DND-41 (cell line): ENCODE data around the gene PNMT.

Experiments used
- ATAC-seq: fragments of 200-7000 bp; cut with Tn5 transposase; 3 replicates; pipeline ENCODE4 v1.9.1; 2021; ENCODE audit warnings: low read depth; ENCODE audit not compliant: insufficient read depth
- DNase-seq: peaks from one replicate; pipeline ENCODE4 v3.0.0-alpha.2; 2020
- H2AFZ ChIP-seq: 2 replicates; pipeline ENCODE4 v1.6.0; 2012; ENCODE audit warnings: low read depth, low read length
- H3K27ac ChIP-seq: 2 replicates; pipeline ENCODE4 v1.5.1; 2012; ENCODE audit warnings: low read length, inconsistent platforms
- H3K27me3 ChIP-seq: fragments of 200-600 bp; sonication (generic); 2 replicates; pipeline ENCODE4 v1.6.0; 2012; ENCODE audit warnings: low read length, mild to moderate bottlenecking, inconsistent platforms; ENCODE audit not compliant: insufficient read depth, poor library complexity
- H3K36me3 ChIP-seq: 2 replicates; pipeline ENCODE4 v1.5.1; 2012; ENCODE audit warnings: low read length, inconsistent platforms; ENCODE audit not compliant: insufficient read depth
- H3K4me1 ChIP-seq: 2 replicates; pipeline ENCODE4 v1.5.1; 2012; ENCODE audit warnings: mild to moderate bottlenecking, low read length; ENCODE audit not compliant: insufficient read depth
- H3K4me2 ChIP-seq: 2 replicates; pipeline ENCODE4 v1.6.0; 2012; ENCODE audit warnings: mild to moderate bottlenecking, moderate library complexity, low read length, inconsistent platforms; ENCODE audit not compliant: insufficient read depth
- H3K4me3 ChIP-seq, 2 experiments: fragments of 200-600 bp in 1 of 2; shearing (Covaris generic) in 1 of 2; 2 replicates each; pipeline ENCODE4 v1.5.1; 2012 to 2016; ENCODE audit warnings: inconsistent platforms in 2 of 2, low read length in 2 of 2, mild to moderate bottlenecking in 2 of 2, low read depth in 1 of 2, moderate library complexity in 1 of 2
- H3K79me2 ChIP-seq: 2 replicates; pipeline ENCODE4 v1.6.0; 2012; ENCODE audit warnings: low read length, inconsistent platforms; ENCODE audit not compliant: insufficient read depth
- H3K9ac ChIP-seq: 2 replicates; pipeline ENCODE4 v1.6.0; 2012; ENCODE audit warnings: low read depth, mild to moderate bottlenecking, inconsistent platforms, low read length, moderate library complexity
- H3K9me3 ChIP-seq: 2 replicates; pipeline ENCODE4 v1.5.1; 2012; ENCODE audit warnings: low read length, moderate library complexity, mild to moderate bottlenecking, inconsistent platforms; ENCODE audit not compliant: insufficient read depth, severe bottlenecking
- H4K20me1 ChIP-seq: 2 replicates; pipeline ENCODE4 v1.6.0; 2012; ENCODE audit warnings: low read length; ENCODE audit not compliant: insufficient read depth
- EZH2 ChIP-seq: IDR thresholded peaks from 3 replicates; pipeline ENCODE4 v1.6.1; 2012; ENCODE audit warnings: borderline replicate concordance, low read depth, mild to moderate bottlenecking, moderate library complexity, low read length, inconsistent platforms; ENCODE audit not compliant: severe bottlenecking
- TF ChIP-seq, protein P1 (sequence below): IDR thresholded peaks from 2 replicates; pipeline ENCODE4 v1.5.1; 2012; ENCODE audit warnings: borderline replicate concordance, low read length, moderate library complexity, mild to moderate bottlenecking; ENCODE audit not compliant: poor library complexity, severe bottlenecking; ENCODE audit errors: extremely low read depth

The PNMT gene

DNA sequence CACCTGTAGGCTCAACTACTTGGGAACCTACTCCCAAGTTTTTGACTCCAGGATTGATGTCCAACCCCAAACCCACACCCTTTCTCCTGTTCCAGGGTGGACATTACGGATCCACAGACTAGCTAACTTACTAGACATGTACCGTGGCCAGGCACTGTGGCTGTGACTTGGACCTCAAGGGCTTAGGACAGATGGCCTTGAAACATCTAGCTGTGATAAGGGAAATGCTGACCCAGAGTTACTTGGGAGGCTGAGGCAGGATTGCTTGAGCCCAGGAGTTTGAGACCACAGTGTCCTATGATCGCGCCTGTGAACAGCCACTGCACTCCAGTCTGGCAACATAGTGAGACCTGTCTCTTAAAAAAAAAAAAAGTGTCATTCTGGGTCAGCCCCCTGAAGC is 27.2 kb upstream of the PNMT start:
- H3K9ac ChIP-seq, result no peak overlapping the region

GRCh38 chr17:39641883-39642282 is 26.4 kb upstream of the PNMT start:
- Histone ChIP-seq H3K9ac (no peak overlapping the region), H2AFZ (no peak overlapping the region), H3K27me3 (no peaks in the 10 kb centered on the region), H3K9me3 (no peaks in the 10 kb centered on the region), H4K20me1 (peaks cover 63% of the 10 kb centered on the region), H3K4me1 (peaks cover 25% of the 10 kb centered on the region), H3K4me2 (no peak overlapping the region), H3K4me3 (no peak overlapping the region), H3K79me2 (peaks cover 98% of the 10 kb centered on the region), H3K36me3 (peaks cover 12% of the 10 kb centered on the region), H3K27ac (no peak overlapping the region)
- no peak for TF ChIP-seq EZH2
- TF ChIP-seq, protein P1, sequence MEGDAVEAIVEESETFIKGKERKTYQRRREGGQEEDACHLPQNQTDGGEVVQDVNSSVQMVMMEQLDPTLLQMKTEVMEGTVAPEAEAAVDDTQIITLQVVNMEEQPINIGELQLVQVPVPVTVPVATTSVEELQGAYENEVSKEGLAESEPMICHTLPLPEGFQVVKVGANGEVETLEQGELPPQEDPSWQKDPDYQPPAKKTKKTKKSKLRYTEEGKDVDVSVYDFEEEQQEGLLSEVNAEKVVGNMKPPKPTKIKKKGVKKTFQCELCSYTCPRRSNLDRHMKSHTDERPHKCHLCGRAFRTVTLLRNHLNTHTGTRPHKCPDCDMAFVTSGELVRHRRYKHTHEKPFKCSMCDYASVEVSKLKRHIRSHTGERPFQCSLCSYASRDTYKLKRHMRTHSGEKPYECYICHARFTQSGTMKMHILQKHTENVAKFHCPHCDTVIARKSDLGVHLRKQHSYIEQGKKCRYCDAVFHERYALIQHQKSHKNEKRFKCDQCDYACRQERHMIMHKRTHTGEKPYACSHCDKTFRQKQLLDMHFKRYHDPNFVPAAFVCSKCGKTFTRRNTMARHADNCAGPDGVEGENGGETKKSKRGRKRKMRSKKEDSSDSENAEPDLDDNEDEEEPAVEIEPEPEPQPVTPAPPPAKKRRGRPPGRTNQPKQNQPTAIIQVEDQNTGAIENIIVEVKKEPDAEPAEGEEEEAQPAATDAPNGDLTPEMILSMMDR, result no peak
- ATAC-seq (no peak), DNase-seq (no peak)

More for the DNA sequence above, 27.2 kb upstream of the PNMT start:
- H4K20me1 ChIP-seq, result peaks cover 58% of the 10 kb centered on the region
- H3K4me1 ChIP-seq, result peaks cover 32% of the 10 kb centered on the region
- no peak overlapping the region for H3K4me2 ChIP-seq
- no peaks in the 10 kb centered on the region for H3K9me3 ChIP-seq
- H3K4me3 ChIP-seq, result no peak overlapping the region
- TF ChIP-seq EZH2, result no peak
- TF ChIP-seq, protein P1, result no peak
- no peak overlapping the region for H2AFZ ChIP-seq
- H3K27ac ChIP-seq, result no peak overlapping the region
- DNase-seq (no peak), ATAC-seq (no peak)
- peaks cover 91% of the 10 kb centered on the region for H3K79me2 ChIP-seq
- no peaks in the 10 kb centered on the region for H3K27me3 ChIP-seq
- H3K36me3 ChIP-seq, result peaks cover 12% of the 10 kb centered on the region

DNA sequence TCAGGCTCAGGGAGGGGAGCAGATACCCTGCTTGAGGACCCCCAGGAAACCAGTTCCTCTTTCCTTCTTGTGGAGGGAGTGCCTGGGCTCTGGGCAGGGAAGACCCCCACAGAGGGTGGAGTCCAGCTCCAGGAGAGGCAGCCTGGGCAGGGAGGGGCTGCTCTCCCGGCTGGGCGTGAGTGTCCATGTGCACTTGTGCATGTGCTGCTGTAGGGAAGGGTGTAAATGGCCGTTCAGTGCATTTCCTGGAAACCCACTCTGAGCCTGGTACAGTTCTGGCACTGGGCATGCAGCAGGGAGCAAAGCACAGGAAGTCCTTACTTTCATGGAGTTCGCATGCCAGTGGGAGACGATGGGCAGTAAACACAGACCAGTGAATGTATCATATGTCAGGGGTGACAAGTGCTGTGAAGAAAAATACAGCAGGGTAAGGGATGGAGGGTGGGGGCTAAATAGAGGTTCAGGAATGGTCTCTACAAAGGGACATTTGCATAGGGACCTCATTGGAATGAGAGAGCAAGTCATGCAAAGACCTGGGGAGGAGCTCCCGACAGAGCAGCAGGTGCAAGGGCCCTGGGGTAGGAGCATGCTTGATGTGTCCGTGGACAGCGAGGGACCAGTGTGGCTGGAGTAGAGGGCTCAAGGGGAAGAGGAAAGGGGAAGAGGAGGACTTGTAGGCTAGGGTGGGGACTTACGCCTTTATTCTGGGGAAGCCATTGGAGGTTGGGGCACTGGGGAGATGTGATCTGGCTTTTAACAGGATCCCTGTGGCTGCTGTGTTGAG is 25.8 kb upstream of the PNMT start:
- Histone ChIP-seq H3K4me1 (peaks cover 25% of the 10 kb centered on the region), H3K4me3 (no peak overlapping the region), H3K79me2 (peaks cover 98% of the 10 kb centered on the region), H3K36me3 (peaks cover 12% of the 10 kb centered on the region), H3K27ac (no peak overlapping the region), H3K9me3 (no peaks in the 10 kb centered on the region), H3K27me3 (no peaks in the 10 kb centered on the region), H3K9ac (no peak overlapping the region), H4K20me1 (peaks cover 68% of the 10 kb centered on the region), H2AFZ (no peak overlapping the region), H3K4me2 (no peak overlapping the region)
- DNase-seq, result no peak
- TF ChIP-seq, protein P1, result no peak
- no peak for TF ChIP-seq EZH2
- no peak for ATAC-seq
